KOPT-K1 (cell line): ENCODE results near the gene ROR1.

Experiments used
- H3K27ac ChIP-seq: fragments of 200-600 bp; sonication (generic); 2 replicates; pipeline ENCODE4 v1.5.1; 2016; ENCODE audit warnings: antibody characterized with exemption, mild to moderate bottlenecking, low read depth, low read length; ENCODE audit not compliant: poor library complexity, severe bottlenecking
- H3K36me3 ChIP-seq: fragments of 200-600 bp; sonication (generic); 2 replicates; pipeline ENCODE4 v1.5.1; 2017; ENCODE audit warnings: antibody characterized with exemption, mild to moderate bottlenecking, low read length, moderate library complexity; ENCODE audit not compliant: insufficient read depth
- H3K9me3 ChIP-seq: fragments of 200-600 bp; sonication (generic); 2 replicates; pipeline ENCODE4 v1.5.1; 2017; ENCODE audit warnings: antibody characterized with exemption, low read length, mild to moderate bottlenecking; ENCODE audit not compliant: insufficient read depth, poor library complexity, severe bottlenecking

ROR1 gene

GRCh38 chr1:64051796-64052195 is 278.0 kb downstream of the ROR1 start:
- H3K9me3 ChIP-seq, result no peaks in the 10 kb centered on the region
- H3K36me3 ChIP-seq, result no peaks in the 10 kb centered on the region
- no peak overlapping the region for H3K27ac ChIP-seq

- H3K27ac ChIP-seq, result no peak overlapping the region
- no peaks in the 10 kb centered on the region for H3K9me3 ChIP-seq
- no peaks in the 10 kb centered on the region for H3K36me3 ChIP-seq
Measured at GRCh38 chr1:64052777-64053176, 279.0 kb downstream of the ROR1 start.

GRCh38 chr1:64055310-64055709 is 281.5 kb downstream of the ROR1 start:
- Histone ChIP-seq H3K27ac (no peak overlapping the region), H3K9me3 (no peaks in the 10 kb centered on the region), H3K36me3 (no peaks in the 10 kb centered on the region)

GRCh38 chr1:64059556-64059955 is 285.7 kb downstream of the ROR1 start:
- Histone ChIP-seq H3K36me3 (no peaks in the 10 kb centered on the region), H3K9me3 (no peaks in the 10 kb centered on the region), H3K27ac (no peak overlapping the region)

GRCh38 chr1:64060611-64061302 is 286.9 kb downstream of the ROR1 start:
- no peaks in the 10 kb centered on the region for H3K9me3 ChIP-seq
- H3K36me3 ChIP-seq, result no peaks in the 10 kb centered on the region
- H3K27ac ChIP-seq, result no peak overlapping the region

GRCh38 chr1:64061430-64062104 is 287.8 kb downstream of the ROR1 start:
- no peaks in the 10 kb centered on the region for H3K9me3 ChIP-seq
- H3K27ac ChIP-seq, result no peak overlapping the region
- H3K36me3 ChIP-seq, result no peaks in the 10 kb centered on the region

GRCh38 chr1:64062529-64062928 is 288.7 kb downstream of the ROR1 start:
- H3K27ac ChIP-seq, result no peak overlapping the region
- H3K9me3 ChIP-seq, result no peaks in the 10 kb centered on the region
- H3K36me3 ChIP-seq, result no peaks in the 10 kb centered on the region

- H3K36me3 ChIP-seq, result no peaks in the 10 kb centered on the region
- H3K9me3 ChIP-seq, result no peaks in the 10 kb centered on the region
- no peak overlapping the region for H3K27ac ChIP-seq
Measured at GRCh38 chr1:64062941-64063581, 289.2 kb downstream of the ROR1 start.

- Histone ChIP-seq H3K36me3 (no peaks in the 10 kb centered on the region), H3K27ac (no peak overlapping the region), H3K9me3 (no peaks in the 10 kb centered on the region)
Measured at GRCh38 chr1:64065571-64065970, 291.8 kb downstream of the ROR1 start.

GRCh38 chr1:64072089-64072793 is 298.4 kb downstream of the ROR1 start:
- Histone ChIP-seq H3K27ac (no peak overlapping the region), H3K9me3 (no peaks in the 10 kb centered on the region), H3K36me3 (no peaks in the 10 kb centered on the region)

GRCh38 chr1:64073705-64074104 is 299.9 kb downstream of the ROR1 start:
- Histone ChIP-seq H3K36me3 (no peaks in the 10 kb centered on the region), H3K9me3 (no peaks in the 10 kb centered on the region), H3K27ac (no peak overlapping the region)

- Histone ChIP-seq H3K36me3 (no peaks in the 10 kb centered on the region), H3K9me3 (no peaks in the 10 kb centered on the region), H3K27ac (no peak overlapping the region)
Measured at GRCh38 chr1:64074767-64075166, 300.9 kb downstream of the ROR1 start.

GRCh38 chr1:64077281-64077940 is 303.6 kb downstream of the ROR1 start:
- Histone ChIP-seq H3K36me3 (no peaks in the 10 kb centered on the region), H3K27ac (no peak overlapping the region), H3K9me3 (no peaks in the 10 kb centered on the region)

GRCh38 chr1:64080941-64081562 is 307.2 kb downstream of the ROR1 start:
- Histone ChIP-seq H3K27ac (no peak overlapping the region), H3K36me3 (no peaks in the 10 kb centered on the region), H3K9me3 (no peaks in the 10 kb centered on the region)
